Cardiac muscle cell (in vitro differentiated cells and primary cell): ENCODE results near the gene PRLR. TPM values are rescaled to one million over a fixed set of nuclear protein-coding genes. Genes with fewer than 3 reads are reported as not detected.

Source experiments
- DNase-seq, 2 donors: peaks; one replicate each; pipeline versions ENCODE4 v3.0.0 to v3.0.0-alpha.2; 2010 to 2017; ENCODE audit warnings: low read depth in 1 of 2, low spot score in 1 of 2
- H3K27ac ChIP-seq: fragments of 200-600 bp; sonication (generic); 2 replicates; pipeline ENCODE4 v1.5.1; 2016
- H3K27me3 ChIP-seq: fragments of 200-600 bp; sonication (generic); 2 replicates; pipeline ENCODE4 v1.6.0; 2016; ENCODE audit warnings: control low read depth
- H3K36me3 ChIP-seq: fragments of 200-600 bp; sonication (generic); 2 replicates; pipeline ENCODE4 v1.5.1; 2016; ENCODE audit warnings: control low read depth
- H3K4me1 ChIP-seq: fragments of 200-600 bp; sonication (generic); 2 replicates; pipeline ENCODE4 v1.8.1; 2017; ENCODE audit warnings: low read depth, mild to moderate bottlenecking, mixed run types
- H3K4me3 ChIP-seq: fragments of 200-600 bp; sonication (generic); 2 replicates; pipeline ENCODE4 v1.5.1; 2016; ENCODE audit warnings: mild to moderate bottlenecking
- H3K9me3 ChIP-seq: fragments of 200-600 bp; sonication (generic); 2 replicates; pipeline ENCODE4 v1.5.1; 2017; ENCODE audit warnings: low read depth, mild to moderate bottlenecking, control low read depth
- CTCF ChIP-seq: IDR thresholded peaks from 2 replicates; pipeline ENCODE4 v1.5.1; 2012; ENCODE audit warnings: low read depth, mild to moderate bottlenecking, low read length
- polyA plus RNA-seq: library from polyadenylated mRNA; unstranded; fragments of >200 nt; fragmentation: Nextera tagmentation; extraction: Ambion mirVana; gene quantifications from 2 replicates; pipeline ENCODE4 v1.2.1, GENCODE V29; 2016
- total RNA-seq: library from RNA; depleted of rRNA; stranded (reverse); fragments of >200 nt; gene quantifications from 2 replicates; pipeline ENCODE4 v1.2.3, GENCODE V29; 2016

The PRLR gene
- total and polyA plus RNA-seq, 2 experiments from 2014 or later = 0.06 TPM; not detected in 1

DNA sequence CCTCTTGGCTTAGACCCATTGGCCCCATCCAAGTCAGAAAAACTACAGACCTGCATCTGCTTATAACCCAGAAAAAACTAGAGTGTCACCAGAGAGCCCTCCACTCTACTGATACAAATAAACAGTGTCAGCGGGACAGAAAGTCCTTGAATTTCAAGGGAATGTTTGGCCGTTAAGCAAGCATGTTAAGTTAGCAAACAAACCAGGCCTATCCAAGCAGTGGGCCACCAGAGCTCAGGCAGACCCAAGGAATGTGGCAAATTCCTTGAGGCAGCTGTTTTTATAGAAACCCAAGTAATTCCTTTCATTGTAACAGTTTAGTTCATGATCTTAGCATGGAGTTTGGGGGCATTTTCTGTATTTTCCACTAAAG is 70.9 kb downstream of the PRLR start:
- no peak for TF ChIP-seq CTCF
- H3K9me3 ChIP-seq = no peaks in the 10 kb centered on the region
- DNase-seq = peak in 1 of 2 donors; percentile 37
- H3K36me3 ChIP-seq = no peaks in the 10 kb centered on the region
- no peaks in the 10 kb centered on the region for H3K27me3 ChIP-seq
- no peak overlapping the region for H3K27ac ChIP-seq
- H3K4me3 ChIP-seq = no peak overlapping the region
- H3K4me1 ChIP-seq = no peaks in the 10 kb centered on the region

DNA sequence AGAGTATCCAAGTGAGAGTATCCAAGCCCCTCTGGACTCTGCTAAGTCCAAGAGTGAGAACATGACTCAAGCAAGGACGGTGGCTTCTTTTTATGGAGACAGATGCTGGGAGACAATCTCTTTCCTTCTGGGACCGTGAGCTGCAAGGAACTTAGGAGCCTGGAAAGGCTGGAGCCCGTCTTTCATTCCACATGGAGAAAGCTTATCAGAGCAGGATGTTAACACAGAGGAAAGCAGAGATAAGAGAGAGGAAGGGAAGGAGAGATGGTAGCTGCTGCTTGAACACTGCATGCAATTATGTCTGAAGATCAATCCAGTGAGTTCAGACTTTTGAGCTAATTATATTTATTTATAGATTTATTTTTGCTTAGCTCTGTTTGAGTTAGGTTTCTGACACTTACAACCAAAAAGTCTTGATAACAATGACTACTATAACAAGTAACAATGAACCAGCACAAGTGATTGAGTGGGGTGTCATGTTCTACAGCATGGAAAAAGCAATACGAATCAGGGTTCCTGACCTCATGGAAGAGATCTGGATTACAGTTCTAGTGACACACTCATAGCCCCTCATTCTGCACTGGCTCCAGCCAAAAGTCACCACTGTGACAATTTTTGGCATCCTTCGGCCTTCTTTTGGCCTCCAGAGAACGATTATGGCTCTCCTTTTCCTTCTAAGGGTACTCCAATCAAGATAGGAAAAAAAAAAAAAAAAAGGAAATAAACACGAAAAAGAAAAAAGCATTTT is 71.5 kb downstream of the PRLR start:
- no peak overlapping the region for H3K27ac ChIP-seq
- H3K27me3 ChIP-seq = no peaks in the 10 kb centered on the region
- H3K9me3 ChIP-seq = no peaks in the 10 kb centered on the region
- H3K4me3 ChIP-seq = no peak overlapping the region
- no peaks in the 10 kb centered on the region for H3K36me3 ChIP-seq
- no peak for TF ChIP-seq CTCF
- DNase-seq = peak in 1 of 2 donors; percentile 42
- H3K4me1 ChIP-seq = no peaks in the 10 kb centered on the region

DNA sequence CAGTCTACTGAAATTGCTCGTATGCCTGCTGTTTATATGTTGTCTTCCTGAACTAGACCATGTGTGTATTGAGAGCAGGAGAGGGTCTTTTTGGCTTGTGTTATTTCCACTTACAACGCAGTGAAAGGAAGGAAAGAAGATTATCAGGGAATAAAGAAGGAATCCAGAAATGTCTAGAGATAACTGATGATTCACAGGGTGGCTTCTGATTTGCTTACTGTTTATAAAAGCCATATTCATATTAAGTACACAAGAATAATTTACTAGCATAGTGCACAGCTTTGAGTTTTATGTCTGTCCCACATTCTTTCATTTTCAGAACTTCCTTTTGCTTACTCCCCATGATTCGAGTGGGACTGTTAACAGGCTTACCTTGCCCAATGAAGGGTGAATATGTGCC is 72.1 kb downstream of the PRLR start:
- H3K27ac ChIP-seq = no peak overlapping the region
- H3K9me3 ChIP-seq = no peaks in the 10 kb centered on the region
- H3K27me3 ChIP-seq = no peaks in the 10 kb centered on the region
- no peak overlapping the region for H3K4me3 ChIP-seq
- no peak for TF ChIP-seq CTCF
- no peak for DNase-seq
- H3K4me1 ChIP-seq = no peaks in the 10 kb centered on the region
- H3K36me3 ChIP-seq = no peaks in the 10 kb centered on the region

DNA sequence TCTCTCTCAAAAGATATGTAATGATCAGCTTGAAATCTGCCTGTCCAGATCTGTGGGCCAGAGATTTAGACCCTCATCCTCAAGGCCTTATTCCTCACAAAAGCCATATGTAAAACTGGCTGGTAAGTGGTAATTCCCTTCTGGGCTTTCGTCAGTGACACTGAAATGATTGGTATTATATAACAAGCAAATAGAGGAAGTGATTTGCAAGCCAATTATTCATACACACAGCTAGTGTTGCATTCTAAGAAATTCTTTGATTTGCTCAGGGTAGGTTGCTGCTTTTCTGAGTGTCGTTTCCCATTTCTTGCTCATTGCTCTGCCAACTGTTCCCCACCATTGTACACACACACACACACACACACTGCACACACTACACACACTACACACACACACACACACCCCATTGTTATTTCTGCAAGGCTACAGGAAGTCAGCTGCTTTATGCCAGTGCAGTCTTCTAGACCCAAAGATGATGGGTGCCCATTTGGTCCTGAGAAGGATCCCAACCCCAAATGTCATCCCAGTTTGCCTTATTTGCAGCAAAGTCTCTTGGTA is 76.8 kb downstream of the PRLR start:
- no peak for DNase-seq
- Histone ChIP-seq H3K4me1 (no peaks in the 10 kb centered on the region), H3K27ac (no peak overlapping the region), H3K36me3 (no peaks in the 10 kb centered on the region), H3K4me3 (no peak overlapping the region), H3K9me3 (no peaks in the 10 kb centered on the region), H3K27me3 (no peaks in the 10 kb centered on the region)
- no peak for TF ChIP-seq CTCF

DNA sequence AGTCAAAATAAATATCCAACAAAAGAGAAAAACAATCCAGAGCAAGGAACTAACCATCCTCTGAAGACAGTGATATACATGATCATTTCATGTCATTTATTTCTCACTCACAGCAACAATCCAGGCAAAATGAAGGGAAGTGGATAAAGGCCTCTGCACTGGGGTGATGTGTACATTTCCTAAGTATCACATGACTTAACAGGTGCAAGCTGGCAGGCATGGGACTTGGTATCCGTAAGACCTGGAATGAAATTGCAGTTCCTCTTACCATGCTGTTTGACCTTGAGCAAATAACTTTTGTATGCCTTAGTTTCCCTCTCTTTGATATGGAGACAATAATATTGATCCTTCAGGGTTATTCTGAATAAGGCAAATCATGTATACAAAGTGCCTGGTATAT is 77.6 kb downstream of the PRLR start:
- Histone ChIP-seq H3K27me3 (no peaks in the 10 kb centered on the region), H3K4me3 (no peak overlapping the region), H3K36me3 (no peaks in the 10 kb centered on the region), H3K4me1 (no peaks in the 10 kb centered on the region), H3K9me3 (no peaks in the 10 kb centered on the region), H3K27ac (no peak overlapping the region)
- TF ChIP-seq CTCF = no peak
- DNase-seq = no peak
